ENCODE data around the gene KMT2D. TPM values are rescaled to one million over a fixed set of nuclear protein-coding genes. Genes with fewer than 3 reads are reported as not detected.

Gene KMT2D
- total and polyA plus RNA-seq, 2 of the 8 experiments (the other 6 are each of a cell fraction or from before 2014, with no cell fraction given), result 9.1 to 86.3 TPM

- Histone ChIP-seq H4K91ac (replicated peaks; ENCODE audit: insufficient read length, low read length) (no peak overlapping the region), H3K4ac (replicated peaks; ENCODE audit: insufficient read length, low read depth, low read length) (no peak overlapping the region), H4K5ac (ENCODE audit: insufficient read length, low read depth, low read length) (no peak overlapping the region), H3K27me3 (replicated peaks in 1 of 4; ENCODE audit: control insufficient read depth in 3 of 4, extremely low read depth in 1 of 4, insufficient read depth in 3 of 4, low read length in 3 of 4) (no peaks in the 10 kb centered on the region), H3K9me3 (ENCODE audit: insufficient read depth in 2 of 2, low read depth in 1 of 2, low read length in 1 of 2) (no peaks in the 10 kb centered on the region), H4K8ac (ENCODE audit: extremely low read depth, insufficient read depth, low read length) (no peak overlapping the region; the same call in 1 of the 2 replicates), H3K36me3 (ENCODE audit: control insufficient read depth in 2 of 4, insufficient read depth in 4 of 4, low read length in 3 of 4) (peaks cover 55 to 87% (median 84%) of the 10 kb centered on the region in 4 experiments), H3K79me1 (ENCODE audit: low read depth, low read length) (no peaks in the 10 kb centered on the region; the same call in 1 of the 2 replicates), H2AFZ (ENCODE audit: low read length) (no peak overlapping the region), H3K27ac (ENCODE audit: low read depth, low read length) (no peak overlapping the region), H3K9ac (replicated peaks in 1 of 4; ENCODE audit: extremely low read depth in 1 of 4, low read depth in 3 of 4, low read length in 3 of 4) (no peak overlapping the region), H3K23ac (ENCODE audit: insufficient read length) (no peak overlapping the region), H3K4me1 (replicated peaks in 1 of 4; ENCODE audit: control insufficient read depth in 3 of 4, insufficient read depth in 4 of 4, low read length in 3 of 4) (no peaks in the 10 kb centered on the region), H3K18ac (ENCODE audit: extremely low read depth, low read length) (no peak overlapping the region), H3K23me2 (ENCODE audit: low read depth, low read length) (no peaks in the 10 kb centered on the region), H3K56ac (replicated peaks; ENCODE audit: insufficient read length, low read depth, low read length) (no peak overlapping the region), H2BK120ac (replicated peaks; ENCODE audit: low read depth, low read length) (no peak overlapping the region), H2BK20ac (ENCODE audit: low read length) (no peak overlapping the region), H2BK12ac (ENCODE audit: low read depth, low read length) (no peak overlapping the region), H2BK15ac (ENCODE audit: low read length) (no peak overlapping the region), H3K4me2 (ENCODE audit: insufficient read depth in 1 of 2, low read depth in 2 of 2, low read length in 2 of 2) (no peak overlapping the region), H3K79me2 (ENCODE audit: control insufficient read depth in 1 of 2, insufficient read depth in 2 of 2, low read length in 2 of 2) (no peaks in the 10 kb centered on the region), H3K14ac (ENCODE audit: insufficient read length) (no peak overlapping the region), H2AK5ac (ENCODE audit: low read depth, low read length) (no peak overlapping the region), H2BK5ac (ENCODE audit: low read depth, low read length) (no peak overlapping the region), H3K4me3 (ENCODE audit: extremely low read depth in 1 of 4, insufficient read depth in 2 of 4, low read depth in 3 of 4, low read length in 4 of 4) (no peak overlapping the region), H4K20me1 (replicated peaks in 1 of 2; ENCODE audit: control insufficient read depth in 1 of 2, insufficient read depth in 2 of 2, low read length in 2 of 2) (peaks cover 21 to 37% of the 10 kb centered on the region in 2 experiments)
- POLR2A ChIA-PET (ENCODE audit: partially characterized antibody), result interaction anchor here (2.3 to 21.2 kb wide), 3 partner anchors 9 to 59 kb away, joined by 5 to 339 read pairs (median 13); no protein-coding TSS in a partner anchor
- CTCF ChIA-PET (ENCODE audit: partially characterized antibody), result interaction anchor here (1.2 to 9.1 kb wide), 6 partner anchors 8 to 43 kb away, joined by 3 to 126 read pairs (median 29); no protein-coding TSS in a partner anchor
- no peak for DNase-seq (ENCODE audit: low read depth in 1 of 2, low spot score in 2 of 2)
- no peak for FAIRE-seq
- WGBS, 2 experiments (ENCODE audit: extremely low coverage in 1 of 2, insufficient coverage in 1 of 2, insufficient read length in 1 of 2, insufficient replicate concordance in 2 of 2, low coverage in 1 of 2, low lambda C conversion rate in 2 of 2, missing lambda C conversion rate in 1 of 2), result 91% methylated on average over 12 of the region's 12 CpGs; no CpG with 5 or more reads in 1 of the 2 experiments
- TF ChIP-seq NRF1 (IDR thresholded peaks at IDR 0.05; ENCODE audit: low read depth, low read length) (no peak), JUN (IDR thresholded peaks at IDR 0.05; ENCODE audit: low read depth, low read length) (no peak), SAP30 (IDR thresholded peaks at IDR 0.05; ENCODE audit: insufficient read depth, insufficient replicate concordance, low read length) (no peak), SIX5 (IDR thresholded peaks at IDR 0.05; ENCODE audit: low read depth, low read length) (no peak), RBBP5 (IDR thresholded peaks at IDR 0.05; ENCODE audit: borderline replicate concordance, low read depth, low read length) (no peak), RNF2 (IDR thresholded peaks at IDR 0.05; ENCODE audit: borderline replicate concordance, low read depth, low read length, missing control alignments, poor library complexity, severe bottlenecking) (no peak), JUND (IDR thresholded peaks at IDR 0.05; ENCODE audit: low read length) (no peak), SUZ12 (IDR thresholded peaks at IDR 0.05; ENCODE audit: low read length) (no peak), KDM1A (IDR thresholded peaks at IDR 0.05; ENCODE audit: borderline replicate concordance, low read length) (no peak), ATF3 (IDR thresholded peaks at IDR 0.05; ENCODE audit: insufficient read depth, low read depth, low read length) (no peak), POLR2A (IDR thresholded peaks at IDR 0.05; ENCODE audit: control extremely low read depth in 1 of 2, low read depth in 2 of 2, low read length in 2 of 2) (no peak), TBP (IDR thresholded peaks at IDR 0.05; ENCODE audit: low read depth, low read length) (no peak)
Measured at GRCh38 chr12:49046129-49046895, 14.3 kb downstream of the KMT2D start.

Data from H1 (cell line).